Fibroblast of lung (primary cell): ENCODE measurements around the gene PEX13. TPM values are rescaled to one million over a fixed set of nuclear protein-coding genes. Genes with fewer than 3 reads are reported as not detected.
"Not testable (repeated sequence)": the region's sequence is repeated elsewhere in the genome, so short reads cannot be mapped to it uniquely, and the experiment has no call there.

Source experiments
- DNase-seq, 2 donors: peaks; one replicate each; pipeline versions ENCODE4 v3.0.0 to v3.0.0-alpha.2; 2010; ENCODE audit warnings: low read depth in 2 of 2
- H2AFZ ChIP-seq: 2 replicates; pipeline ENCODE4 v1.5.1; 2012; ENCODE audit warnings: low read length, control low read depth, inconsistent platforms
- H3K27ac ChIP-seq: 2 replicates; pipeline ENCODE4 v1.5.1; 2011; ENCODE audit warnings: low read length, control low read depth; ENCODE audit not compliant: insufficient read depth
- H3K27me3 ChIP-seq: 2 replicates; pipeline ENCODE4 v1.5.1; 2011; ENCODE audit warnings: mild to moderate bottlenecking, low read length; ENCODE audit not compliant: control insufficient read depth, insufficient read depth
- H3K36me3 ChIP-seq: 2 replicates; pipeline ENCODE4 v1.5.1; 2011; ENCODE audit warnings: low read length; ENCODE audit not compliant: control insufficient read depth, insufficient read depth
- H3K4me1 ChIP-seq: 2 replicates; pipeline ENCODE4 v1.5.1; 2011; ENCODE audit warnings: low read length; ENCODE audit not compliant: control insufficient read depth, insufficient read depth; ENCODE audit errors: extremely low read depth
- H3K4me2 ChIP-seq: 2 replicates; pipeline ENCODE4 v1.5.1; 2011; ENCODE audit warnings: low read length, control low read depth; ENCODE audit not compliant: insufficient read depth; ENCODE audit errors: extremely low read depth
- H3K4me3 ChIP-seq, 4 experiments: fragments of 200-600 bp in 1 of 4; sonication (generic) in 1 of 4; replicated peaks in 1 of 4; 2 replicates each; pipeline ENCODE4 v1.5.1; 2011 to 2016; ENCODE audit warnings: low read length in 4 of 4, low read depth in 3 of 4, mild to moderate bottlenecking in 3 of 4, control low read depth in 2 of 4, inconsistent platforms in 1 of 4, mixed read lengths in 1 of 4; ENCODE audit not compliant: insufficient read depth in 1 of 4; ENCODE audit errors: control extremely low read depth in 1 of 4
- H3K79me2 ChIP-seq: 2 replicates; pipeline ENCODE4 v1.5.1; 2012; ENCODE audit warnings: mild to moderate bottlenecking, low read length, inconsistent platforms; ENCODE audit not compliant: control insufficient read depth, insufficient read depth
- H3K9ac ChIP-seq: 2 replicates; pipeline ENCODE4 v1.5.1; 2011; ENCODE audit warnings: mild to moderate bottlenecking, low read length, control low read depth; ENCODE audit not compliant: insufficient read depth
- H3K9me3 ChIP-seq: 2 replicates; pipeline ENCODE4 v1.5.1; 2012; ENCODE audit warnings: low read depth, low read length; ENCODE audit not compliant: control insufficient read depth, insufficient read depth
- H4K20me1 ChIP-seq: 2 replicates; pipeline ENCODE4 v1.5.1; 2011; ENCODE audit warnings: low read length; ENCODE audit not compliant: control insufficient read depth, insufficient read depth; ENCODE audit errors: extremely low read depth
- EZH2 ChIP-seq: IDR thresholded peaks from 2 replicates; pipeline ENCODE4 v1.5.1; 2012; ENCODE audit warnings: low read length, control low read depth, mild to moderate bottlenecking; ENCODE audit errors: missing control alignments
- polyA plus RNA-seq, 2 donors: library from polyadenylated mRNA; depleted of rRNA in 1 of 2; stranded (reverse) in 1 of 2; unstranded in 1 of 2; fragments of >200 nt; gene quantifications; 2 replicates each; pipeline ENCODE4 v1.2.1, GENCODE V29; 2011 to 2012; ENCODE audit warnings: missing spikeins in 1 of 2
- total RNA-seq: library from RNA; depleted of rRNA; stranded (reverse); fragments of >200 nt; gene quantifications from 2 replicates; pipeline ENCODE4 v1.2.1, GENCODE V29; 2014
- TF ChIP-seq, protein P1 (sequence below), 2 donors: IDR thresholded peaks in 1 of 2; conservative IDR thresholded peaks in 1 of 2; 1 replicate in 1 of 2; 2 replicates in 1 of 2; pipeline ENCODE4 v1.5.1; 2011 to 2012; ENCODE audit warnings: low read length in 2 of 2, control low read depth in 1 of 2, inconsistent platforms in 1 of 2, low read depth in 1 of 2, mild to moderate bottlenecking in 1 of 2

PEX13 gene
- total and polyA plus RNA-seq, 2 donors (not counting 1 experiment from before 2014, with no cell fraction given): 20.4 to 28.1 TPM

- TF ChIP-seq, protein P1, sequence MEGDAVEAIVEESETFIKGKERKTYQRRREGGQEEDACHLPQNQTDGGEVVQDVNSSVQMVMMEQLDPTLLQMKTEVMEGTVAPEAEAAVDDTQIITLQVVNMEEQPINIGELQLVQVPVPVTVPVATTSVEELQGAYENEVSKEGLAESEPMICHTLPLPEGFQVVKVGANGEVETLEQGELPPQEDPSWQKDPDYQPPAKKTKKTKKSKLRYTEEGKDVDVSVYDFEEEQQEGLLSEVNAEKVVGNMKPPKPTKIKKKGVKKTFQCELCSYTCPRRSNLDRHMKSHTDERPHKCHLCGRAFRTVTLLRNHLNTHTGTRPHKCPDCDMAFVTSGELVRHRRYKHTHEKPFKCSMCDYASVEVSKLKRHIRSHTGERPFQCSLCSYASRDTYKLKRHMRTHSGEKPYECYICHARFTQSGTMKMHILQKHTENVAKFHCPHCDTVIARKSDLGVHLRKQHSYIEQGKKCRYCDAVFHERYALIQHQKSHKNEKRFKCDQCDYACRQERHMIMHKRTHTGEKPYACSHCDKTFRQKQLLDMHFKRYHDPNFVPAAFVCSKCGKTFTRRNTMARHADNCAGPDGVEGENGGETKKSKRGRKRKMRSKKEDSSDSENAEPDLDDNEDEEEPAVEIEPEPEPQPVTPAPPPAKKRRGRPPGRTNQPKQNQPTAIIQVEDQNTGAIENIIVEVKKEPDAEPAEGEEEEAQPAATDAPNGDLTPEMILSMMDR (conservative IDR thresholded peaks at IDR 0.05 in 1 of 2, IDR thresholded peaks at IDR 0.05 in 1 of 2; ENCODE audit: low read depth in 1 of 2, low read length in 2 of 2): no peak
- TF ChIP-seq EZH2: no peak
- H3K36me3 ChIP-seq: no peaks in the 10 kb centered on the region
Observed at GRCh38 chr2:61006486-61007105, 10.9 kb upstream of the PEX13 start.

GRCh38 chr2:61009355-61009754 is 8.2 kb upstream of the PEX13 start:
- TF ChIP-seq, protein P1 (conservative IDR thresholded peaks at IDR 0.05 in 1 of 2, IDR thresholded peaks at IDR 0.05 in 1 of 2; ENCODE audit: low read depth in 1 of 2, low read length in 2 of 2): no peak
- TF ChIP-seq EZH2: no peak
- no peak for DNase-seq

More at GRCh38 chr2:61006486-61007105, 10.9 kb upstream of the PEX13 start:
- Histone ChIP-seq H3K4me1 (no peaks in the 10 kb centered on the region), H3K4me2 (no peak overlapping the region), H3K9ac (no peak overlapping the region), H4K20me1 (no peaks in the 10 kb centered on the region), H3K27ac (no peak overlapping the region), H3K27me3 (no peaks in the 10 kb centered on the region), H3K4me3 (no peak overlapping the region), H3K79me2 (no peaks in the 10 kb centered on the region), H3K9me3 (no peaks in the 10 kb centered on the region), H2AFZ (no peak overlapping the region)
- DNase-seq: no peak

DNA sequence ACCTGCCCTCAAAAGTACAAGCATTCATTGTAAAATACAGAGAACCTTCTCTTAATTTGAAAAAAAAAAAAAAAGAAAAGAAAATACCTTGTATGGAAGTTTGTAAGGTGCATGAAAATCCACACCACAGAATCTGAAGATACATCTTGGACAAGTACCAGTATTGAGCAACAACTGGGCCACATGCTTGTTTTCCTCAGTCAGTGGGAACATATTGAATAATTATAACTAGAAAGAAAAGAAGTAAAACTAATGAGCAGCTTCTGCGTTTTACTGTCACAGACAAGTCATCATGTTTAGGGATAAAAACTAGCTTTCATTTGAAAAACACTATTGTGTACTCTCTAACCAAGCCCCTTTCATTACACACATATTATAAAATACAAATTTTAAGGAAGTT is 5.8 kb upstream of the PEX13 start:
- no peak overlapping the region for H3K9ac ChIP-seq
- DNase-seq: peak; percentile 42 to 47

More at GRCh38 chr2:61009355-61009754, 8.2 kb upstream of the PEX13 start:
- Histone ChIP-seq H2AFZ (no peak overlapping the region), H3K79me2 (no peaks in the 10 kb centered on the region), H4K20me1 (no peaks in the 10 kb centered on the region), H3K4me1 (no peaks in the 10 kb centered on the region), H3K9ac (no peak overlapping the region), H3K4me2 (no peak overlapping the region), H3K36me3 (no peaks in the 10 kb centered on the region), H3K27me3 (no peaks in the 10 kb centered on the region), H3K4me3 (no peak overlapping the region), H3K9me3 (no peaks in the 10 kb centered on the region), H3K27ac (no peak overlapping the region)

GRCh38 chr2:61012303-61012702 is 5.2 kb upstream of the PEX13 start:
- H3K4me1 ChIP-seq, H3K79me2 ChIP-seq, H3K4me2 ChIP-seq, H3K36me3 ChIP-seq, H3K9me3 ChIP-seq, H3K27me3 ChIP-seq, H3K9ac ChIP-seq, H2AFZ ChIP-seq, H4K20me1 ChIP-seq, H3K4me3 ChIP-seq: not testable (repeated sequence)
- DNase-seq: peak; percentile 43 to 76
- H3K27ac ChIP-seq: peak overlapping the region; percentile 34

More for the DNA sequence above, 5.8 kb upstream of the PEX13 start:
- TF ChIP-seq EZH2: no peak
- TF ChIP-seq, protein P1 (conservative IDR thresholded peaks at IDR 0.05 in 1 of 2, IDR thresholded peaks at IDR 0.05 in 1 of 2; ENCODE audit: low read depth in 1 of 2, low read length in 2 of 2): no peak
- no peaks in the 10 kb centered on the region for H3K9me3 ChIP-seq
- H3K36me3 ChIP-seq: no peaks in the 10 kb centered on the region
- H3K27me3 ChIP-seq: no peaks in the 10 kb centered on the region
- no peak overlapping the region for H3K4me3 ChIP-seq
- H3K4me2 ChIP-seq: no peak overlapping the region
- no peaks in the 10 kb centered on the region for H3K4me1 ChIP-seq
- no peak overlapping the region for H2AFZ ChIP-seq
- no peaks in the 10 kb centered on the region for H4K20me1 ChIP-seq
- H3K79me2 ChIP-seq: peaks cover 3% of the 10 kb centered on the region
- no peak overlapping the region for H3K27ac ChIP-seq
